Measurements from ENCODE around the gene UNC5C.

- TF ChIP-seq CTCF (IDR thresholded peaks at IDR 0.05) (no peak), POLR2A (IDR thresholded peaks at IDR 0.05) (no peak)
These were observed 279.8 kb downstream of the UNC5C start for GRCh38 chr4:95268819-95269565.
